DND-41 (cell line): Measurements from ENCODE around the gene COL23A1.

Experiments
- CTCF ChIP-seq: IDR thresholded peaks from 2 replicates; pipeline ENCODE4 v1.5.1; 2012; ENCODE audit warnings: borderline replicate concordance, low read length, moderate library complexity, mild to moderate bottlenecking; ENCODE audit not compliant: poor library complexity, severe bottlenecking; ENCODE audit errors: extremely low read depth
- EZH2 ChIP-seq: IDR thresholded peaks from 3 replicates; pipeline ENCODE4 v1.6.1; 2012; ENCODE audit warnings: borderline replicate concordance, low read depth, mild to moderate bottlenecking, moderate library complexity, low read length, inconsistent platforms; ENCODE audit not compliant: severe bottlenecking

- TF ChIP-seq CTCF: no peak
- no peak for TF ChIP-seq EZH2
These were observed 332.5 kb downstream of the COL23A1 start for GRCh38 chr5:178257650-178258049.
